ENCODE data around the gene PON3. TPM values are rescaled to one million over a fixed set of nuclear protein-coding genes. Genes with fewer than 3 reads are reported as not detected.

The PON3 gene
- total RNA-seq, 1 experiment from 2014 or later, result not detected

GRCh38 chr7:95340491-95340890 lies 55.7 kb downstream of the PON3 start:
- no peak for DNase-seq
- Histone ChIP-seq H3K4me3 (no peak overlapping the region), H3K4me1 (peaks cover 2% of the 10 kb centered on the region), H3K27me3 (no peaks in the 10 kb centered on the region), H3K27ac (no peak overlapping the region), H3K36me3 (no peaks in the 10 kb centered on the region), H3K9me3 (replicated peaks) (no peaks in the 10 kb centered on the region)

DNA sequence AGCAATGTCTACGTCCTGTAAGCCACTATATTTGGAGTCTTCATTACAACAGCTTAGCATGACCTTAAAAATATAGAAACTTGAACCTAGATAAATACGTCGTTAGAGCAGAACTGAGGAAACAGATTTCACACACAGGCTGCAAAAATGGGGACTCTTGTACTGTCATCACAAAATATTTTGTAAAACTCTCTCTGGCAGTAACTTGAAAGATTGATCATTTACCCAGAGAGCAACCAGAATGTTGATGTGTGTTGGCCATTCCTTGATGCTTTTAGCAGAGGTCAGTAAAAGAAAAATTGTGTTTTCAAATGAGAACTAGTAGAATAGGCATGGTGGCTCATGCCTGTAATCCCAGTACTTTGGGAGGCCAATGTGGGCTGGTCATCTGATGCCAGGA lies 57.3 kb downstream of the PON3 start:
- Histone ChIP-seq H3K4me1 (peaks cover 16% of the 10 kb centered on the region), H3K27ac (no peak overlapping the region), H3K36me3 (no peaks in the 10 kb centered on the region), H3K4me3 (no peak overlapping the region), H3K27me3 (no peaks in the 10 kb centered on the region), H3K9me3 (replicated peaks) (0 out of 2 replicates have a peak, but pooled peaks cover 1% of the 10 kb centered on the region)
- DNase-seq, result no peak

GRCh38 chr7:95335093-95335492 lies 61.1 kb downstream of the PON3 start:
- Histone ChIP-seq H3K27ac (peak overlapping the region; percentile 37), H3K4me1 (peaks cover 30% of the 10 kb centered on the region), H3K36me3 (no peaks in the 10 kb centered on the region), H3K27me3 (no peaks in the 10 kb centered on the region), H3K9me3 (replicated peaks) (0 out of 2 replicates have a peak, but pooled peaks cover 3% of the 10 kb centered on the region), H3K4me3 (no peak overlapping the region)
- peak; percentile 22 to 40 for DNase-seq

GRCh38 chr7:95334447-95334846 lies 61.7 kb downstream of the PON3 start:
- Histone ChIP-seq H3K9me3 (replicated peaks) (0 out of 2 replicates have a peak, but pooled peaks cover 3% of the 10 kb centered on the region), H3K27ac (peak overlapping the region; percentile 37), H3K36me3 (no peaks in the 10 kb centered on the region), H3K4me1 (peaks cover 36% of the 10 kb centered on the region), H3K27me3 (no peaks in the 10 kb centered on the region), H3K4me3 (no peak overlapping the region)
- DNase-seq, result no peak

GRCh38 chr7:95330961-95331337 lies 65.2 kb downstream of the PON3 start:
- H3K27me3 ChIP-seq, result no peaks in the 10 kb centered on the region
- peak overlapping the region; percentile 91 for H3K27ac ChIP-seq
- peak overlapping the region; percentile 35 for H3K4me3 ChIP-seq
- peak in 1 of 2 experiments; percentile 44 for DNase-seq
- H3K4me1 ChIP-seq, result peaks cover 64% of the 10 kb centered on the region
- H3K36me3 ChIP-seq, result no peaks in the 10 kb centered on the region
- peaks cover 15% of the 10 kb centered on the region; the same call in 1 of the 2 replicates for H3K9me3 ChIP-seq (replicated peaks)

GRCh38 chr7:95330204-95330960 lies 65.8 kb downstream of the PON3 start:
- Histone ChIP-seq H3K4me3 (peak overlapping the region; percentile 35), H3K27ac (peak overlapping the region; percentile 91), H3K9me3 (replicated peaks) (peaks cover 16% of the 10 kb centered on the region; the same call in 1 of the 2 replicates), H3K27me3 (no peaks in the 10 kb centered on the region), H3K36me3 (no peaks in the 10 kb centered on the region), H3K4me1 (peaks cover 61% of the 10 kb centered on the region)
- peak; percentile 72 to 91 for DNase-seq

DNA sequence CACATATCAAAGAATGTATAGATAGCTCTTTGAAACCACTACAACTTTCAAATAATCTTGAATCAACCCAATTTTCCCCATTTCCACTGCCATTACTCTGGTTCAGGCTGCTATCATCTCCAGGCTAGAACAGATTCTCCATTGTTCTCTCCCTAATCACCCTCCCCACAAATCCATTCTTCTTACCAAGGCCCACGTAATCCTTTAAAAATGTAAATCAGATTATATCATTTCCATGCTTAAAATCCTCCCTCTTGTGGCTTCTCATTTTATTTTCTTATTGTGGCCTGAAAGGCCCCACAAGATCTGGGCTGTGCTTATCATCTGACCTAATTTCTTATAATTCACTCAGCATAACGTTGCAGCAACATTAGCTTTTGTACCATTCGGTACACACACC lies 68.8 kb downstream of the PON3 start:
- DNase-seq, result peak; percentile 28 to 72
- Histone ChIP-seq H3K4me3 (no peak overlapping the region), H3K27ac (peak overlapping the region; percentile 67), H3K4me1 (peaks cover 55% of the 10 kb centered on the region), H3K36me3 (no peaks in the 10 kb centered on the region), H3K27me3 (no peaks in the 10 kb centered on the region), H3K9me3 (replicated peaks) (peaks cover 17% of the 10 kb centered on the region; the same call in 1 of the 2 replicates)

GRCh38 chr7:95324431-95324830 lies 71.7 kb downstream of the PON3 start, which contains the start of gene PON1:
Gene PON1 (minus strand): TSS chr7:95324532. CDS start chr7:95324475, 57 bp downstream.
- peaks cover 36% of the 10 kb centered on the region for H3K4me1 ChIP-seq
- H3K27ac ChIP-seq, result no peak within 1 kb of the TSS
- H3K36me3 ChIP-seq, result no peaks in the 10 kb centered on the region
- H3K4me3 ChIP-seq, result no peak within 1 kb of the TSS
- no peaks in the 10 kb centered on the region for H3K27me3 ChIP-seq
- peaks cover 17% of the 10 kb centered on the region; the same call in 1 of the 2 replicates for H3K9me3 ChIP-seq (replicated peaks)
- no peak for DNase-seq

DNA sequence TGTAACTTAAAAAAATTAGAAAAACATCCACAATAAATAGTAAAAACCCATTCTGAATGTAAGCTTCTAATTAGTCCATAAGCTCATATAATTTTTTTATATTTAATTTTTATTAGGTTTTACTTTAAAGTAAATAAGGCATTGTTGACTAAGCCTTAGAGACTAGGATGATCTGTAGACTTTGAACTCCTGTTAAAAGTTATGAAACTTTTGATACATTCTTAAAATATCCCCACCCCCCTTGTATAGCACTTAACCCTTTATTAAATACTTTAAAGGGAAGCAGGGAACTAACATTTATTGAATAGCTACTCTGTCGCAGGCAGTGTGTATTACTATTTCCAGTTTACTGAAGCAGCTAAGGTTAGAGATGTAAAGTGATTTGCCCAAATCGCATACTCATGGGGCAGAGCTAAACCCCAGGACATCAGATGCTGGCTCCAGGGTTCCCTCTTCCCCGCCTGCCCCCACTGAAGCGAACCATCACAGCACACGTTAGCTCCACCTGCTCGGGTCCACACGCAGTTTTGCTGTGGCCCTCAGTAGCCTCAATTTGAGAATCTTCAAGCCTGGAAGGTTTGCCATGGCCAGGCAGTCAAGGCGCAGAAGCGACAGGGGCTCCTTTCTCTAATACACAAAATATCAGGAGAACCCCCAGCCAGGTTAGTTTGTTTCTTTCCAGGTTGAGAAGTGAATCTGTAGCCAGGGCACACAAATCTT lies 72.6 kb downstream of the PON3 start:
- Histone ChIP-seq H3K27me3 (no peaks in the 10 kb centered on the region), H3K9me3 (replicated peaks) (peaks cover 17% of the 10 kb centered on the region; the same call in 1 of the 2 replicates), H3K36me3 (no peaks in the 10 kb centered on the region), H3K4me1 (peaks cover 27% of the 10 kb centered on the region), H3K27ac (no peak overlapping the region), H3K4me3 (no peak overlapping the region)
- DNase-seq, result no peak

GRCh38 chr7:95322854-95323253 lies 73.3 kb downstream of the PON3 start:
- H3K4me3 ChIP-seq, result no peak overlapping the region
- peaks cover 20% of the 10 kb centered on the region for H3K4me1 ChIP-seq
- no peaks in the 10 kb centered on the region for H3K36me3 ChIP-seq
- H3K9me3 ChIP-seq (replicated peaks), result peaks cover 17% of the 10 kb centered on the region; the same call in 1 of the 2 replicates
- H3K27me3 ChIP-seq, result no peaks in the 10 kb centered on the region
- DNase-seq, result no peak
- no peak overlapping the region for H3K27ac ChIP-seq

DNA sequence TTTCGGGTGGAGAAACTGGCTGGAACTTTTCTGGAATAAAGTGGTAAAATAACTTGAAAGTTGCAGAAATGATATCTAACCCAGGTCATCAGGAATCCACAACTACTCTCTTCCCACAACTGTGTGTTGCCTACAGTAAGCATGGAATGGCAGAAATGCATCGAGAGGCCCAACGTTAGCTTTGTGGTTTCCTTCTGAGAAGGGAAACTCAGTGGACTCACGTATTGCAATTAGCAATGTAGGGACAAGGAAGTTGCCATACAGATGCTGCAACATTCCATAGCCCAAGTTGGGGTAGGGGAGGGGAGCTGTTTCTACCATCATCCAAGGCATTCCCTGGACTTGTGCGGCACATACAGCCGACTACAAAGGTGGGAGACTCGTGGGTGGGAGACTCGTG lies 73.8 kb downstream of the PON3 start:
- Histone ChIP-seq H3K9me3 (replicated peaks) (peaks cover 17% of the 10 kb centered on the region; the same call in 1 of the 2 replicates), H3K36me3 (no peaks in the 10 kb centered on the region), H3K27me3 (no peaks in the 10 kb centered on the region), H3K4me1 (peaks cover 15% of the 10 kb centered on the region), H3K27ac (no peak overlapping the region), H3K4me3 (no peak overlapping the region)
- DNase-seq, result no peak

- H3K36me3 ChIP-seq, result no peaks in the 10 kb centered on the region
- H3K4me3 ChIP-seq, result no peak overlapping the region
- no peak for DNase-seq
These were observed 74.5 kb downstream of the PON3 start for GRCh38 chr7:95321720-95322119.

DNA sequence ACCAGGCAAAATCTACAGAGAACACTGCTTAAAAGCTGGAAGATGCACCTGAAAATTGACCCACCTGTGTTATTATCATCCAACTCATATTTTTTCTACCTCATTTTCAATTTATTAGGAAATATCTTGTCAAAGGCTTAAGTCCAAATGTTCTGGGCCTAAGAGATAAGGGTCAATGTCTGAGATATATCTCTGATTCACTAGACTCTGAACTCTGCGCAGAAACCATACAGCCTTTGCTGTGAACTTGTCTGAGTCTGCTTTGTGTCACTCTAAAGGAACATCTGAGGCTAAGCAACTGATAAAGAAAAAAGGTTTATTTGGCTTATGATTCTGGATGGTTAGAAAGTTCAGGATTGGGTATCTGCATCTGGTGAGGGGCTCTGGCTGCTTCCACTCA lies 75.5 kb downstream of the PON3 start:
- Histone ChIP-seq H3K4me3 (no peak overlapping the region), H3K36me3 (no peaks in the 10 kb centered on the region), H3K27me3 (no peaks in the 10 kb centered on the region), H3K9me3 (replicated peaks) (peaks cover 4% of the 10 kb centered on the region; the same call in 1 of the 2 replicates), H3K27ac (no peak overlapping the region), H3K4me1 (peaks cover 8% of the 10 kb centered on the region)
- DNase-seq, result no peak

More at GRCh38 chr7:95321720-95322119, 74.5 kb downstream of the PON3 start:
- Histone ChIP-seq H3K27ac (no peak overlapping the region), H3K9me3 (replicated peaks) (peaks cover 12% of the 10 kb centered on the region; the same call in 1 of the 2 replicates), H3K4me1 (peaks cover 10% of the 10 kb centered on the region), H3K27me3 (no peaks in the 10 kb centered on the region)

DNA sequence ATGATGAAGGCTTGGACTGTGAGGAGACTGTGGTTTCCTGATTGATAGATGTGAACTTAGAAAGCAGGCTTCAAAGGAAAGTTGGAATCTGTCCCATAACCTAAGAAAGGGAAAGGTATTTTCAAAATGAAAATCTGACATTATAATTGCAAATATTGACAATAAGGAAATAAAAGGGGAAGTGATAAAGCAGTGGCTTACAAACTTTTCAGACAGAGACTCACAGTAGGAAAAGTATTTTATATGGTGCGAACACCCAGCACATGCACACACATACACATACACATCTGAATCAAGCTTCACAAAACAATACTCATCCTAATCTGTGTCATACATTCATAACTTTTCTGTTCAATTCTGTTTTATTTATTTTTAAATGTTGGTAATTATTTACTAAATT lies 76.6 kb downstream of the PON3 start:
- no peaks in the 10 kb centered on the region for H3K27me3 ChIP-seq
- no peaks in the 10 kb centered on the region for H3K36me3 ChIP-seq
- H3K27ac ChIP-seq, result no peak overlapping the region
- peaks cover 8% of the 10 kb centered on the region for H3K4me1 ChIP-seq
- DNase-seq, result no peak
- no peak overlapping the region for H3K4me3 ChIP-seq
- no peaks in the 10 kb centered on the region; the same call in 1 of the 2 replicates for H3K9me3 ChIP-seq (replicated peaks)
